GM19193 (cell line): ENCODE results near the gene EHMT1.

ENCODE experiments used
- POLR2A ChIP-seq: IDR thresholded peaks from 4 replicates; pipeline ENCODE4 v1.6.1; 2011; ENCODE audit not compliant: insufficient read depth, insufficient read length; ENCODE audit errors: extremely low read depth

EHMT1 gene

GRCh38 chr9:137583957-137584356, 34.8 kb upstream of the EHMT1 start:
- no peak for TF ChIP-seq POLR2A

- TF ChIP-seq POLR2A, result no peak
These were observed 32.0 kb upstream of the EHMT1 start for GRCh38 chr9:137586854-137587253.

- TF ChIP-seq POLR2A, result no peak
These were observed 30.5 kb upstream of the EHMT1 start for GRCh38 chr9:137588311-137588710.

- no peak for TF ChIP-seq POLR2A
These were observed 29.9 kb upstream of the EHMT1 start for GRCh38 chr9:137588891-137589290.

- no peak for TF ChIP-seq POLR2A
These were observed 29.2 kb upstream of the EHMT1 start for GRCh38 chr9:137589441-137590122.

GRCh38 chr9:137590123-137590468, 28.7 kb upstream of the EHMT1 start:
- no peak for TF ChIP-seq POLR2A

- peak; percentile 40 for TF ChIP-seq POLR2A
These were observed 28.1 kb upstream of the EHMT1 start, which contains the start of gene ZMYND19 for GRCh38 chr9:137590469-137591383. Gene ZMYND19 (minus strand): TSS chr9:137590512. CDS start chr9:137590263, 249 bp downstream.

- no peak for TF ChIP-seq POLR2A
These were observed 26.0 kb upstream of the EHMT1 start for GRCh38 chr9:137592767-137593166.

GRCh38 chr9:137593176-137593575, 25.6 kb upstream of the EHMT1 start:
- TF ChIP-seq POLR2A, result no peak

- TF ChIP-seq POLR2A, result no peak
These were observed 19.9 kb upstream of the EHMT1 start for GRCh38 chr9:137598943-137599342.

GRCh38 chr9:137602661-137603060, 16.1 kb upstream of the EHMT1 start:
- no peak for TF ChIP-seq POLR2A

GRCh38 chr9:137603879-137604278, 14.9 kb upstream of the EHMT1 start:
- no peak for TF ChIP-seq POLR2A

- TF ChIP-seq POLR2A, result no peak
These were observed 14.3 kb upstream of the EHMT1 start for GRCh38 chr9:137604345-137605086.

GRCh38 chr9:137605121-137606004, 13.4 kb upstream of the EHMT1 start, which contains the start of gene ARRDC1:
Gene ARRDC1 (plus strand): TSS chr9:137605686. CDS start chr9:137605718, 32 bp downstream.
- peak; percentile 67 for TF ChIP-seq POLR2A

GRCh38 chr9:137606005-137606621, 12.7 kb upstream of the EHMT1 start:
- no peak for TF ChIP-seq POLR2A

- no peak for TF ChIP-seq POLR2A
These were observed 12.1 kb upstream of the EHMT1 start for GRCh38 chr9:137606734-137607138.
